ES-I3 (cell line): Measurements from ENCODE around the gene COG5.
"Not testable (repeated sequence)": the region's sequence is repeated elsewhere in the genome, so short reads cannot be mapped to it uniquely, and the experiment has no call there.

Experiments used
- H3K36me3 ChIP-seq: 2 replicates; pipeline ENCODE4 v1.6.1; 2013; ENCODE audit warnings: mild to moderate bottlenecking, low read length, control low read depth, moderate library complexity; ENCODE audit not compliant: insufficient read depth
- H3K4me1 ChIP-seq: 2 replicates; pipeline ENCODE4 v1.6.1; 2013; ENCODE audit warnings: mild to moderate bottlenecking, control low read depth, low read length; ENCODE audit not compliant: insufficient read depth
- H3K9ac ChIP-seq: 2 replicates; pipeline ENCODE4 v1.6.1; 2013; ENCODE audit warnings: low read depth, mild to moderate bottlenecking, low read length, moderate library complexity
- H3K9me3 ChIP-seq: 2 replicates; pipeline ENCODE4 v1.6.1; 2013; ENCODE audit warnings: mild to moderate bottlenecking, low read length, moderate library complexity; ENCODE audit not compliant: control insufficient read depth, insufficient read depth

The COG5 gene

DNA sequence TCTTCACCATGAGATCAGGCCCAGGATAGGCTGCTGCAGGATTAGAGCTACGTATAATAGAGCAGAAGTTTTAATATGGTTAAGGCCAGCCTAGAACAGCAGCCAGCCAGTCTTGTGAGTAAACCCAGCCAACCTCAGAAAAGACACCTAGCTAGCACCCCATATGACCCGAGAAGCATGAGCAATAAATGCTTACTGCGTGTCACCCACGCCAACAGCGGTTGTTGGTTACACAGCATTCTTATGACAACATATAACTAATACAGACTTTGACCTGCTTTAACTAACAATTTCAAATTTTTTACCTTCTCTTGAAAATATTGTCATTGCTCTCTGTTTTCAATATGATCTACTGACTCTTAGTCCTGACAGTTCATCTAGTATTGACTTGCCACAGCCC is 289.2 kb downstream of the COG5 start:
- H3K36me3 ChIP-seq = no peaks in the 10 kb centered on the region
- H3K4me1 ChIP-seq = no peaks in the 10 kb centered on the region
- no peak overlapping the region for H3K9ac ChIP-seq
- H3K9me3 ChIP-seq = no peaks in the 10 kb centered on the region

DNA sequence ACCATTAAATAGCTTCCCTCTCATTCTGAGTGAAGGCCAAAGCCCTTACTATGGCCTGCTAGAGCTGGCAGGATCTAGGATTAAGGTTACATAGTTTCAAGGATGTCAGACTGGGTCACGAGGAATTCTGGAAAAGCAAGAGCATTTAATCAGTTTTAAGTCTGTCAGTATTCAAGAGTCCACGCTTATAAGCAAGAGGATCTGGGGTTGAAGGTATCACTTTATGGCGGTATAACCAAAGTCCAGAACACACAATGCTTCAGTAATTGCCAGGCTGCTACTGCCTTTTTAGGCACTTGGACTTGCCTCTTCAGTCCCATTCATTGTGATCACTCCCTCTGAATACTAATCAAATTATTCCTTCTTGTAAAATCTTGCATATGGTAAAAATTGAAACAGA is 293.9 kb downstream of the COG5 start:
- Histone ChIP-seq H3K9ac (no peak overlapping the region), H3K36me3 (no peaks in the 10 kb centered on the region), H3K4me1 (no peaks in the 10 kb centered on the region), H3K9me3 (no peaks in the 10 kb centered on the region)

DNA sequence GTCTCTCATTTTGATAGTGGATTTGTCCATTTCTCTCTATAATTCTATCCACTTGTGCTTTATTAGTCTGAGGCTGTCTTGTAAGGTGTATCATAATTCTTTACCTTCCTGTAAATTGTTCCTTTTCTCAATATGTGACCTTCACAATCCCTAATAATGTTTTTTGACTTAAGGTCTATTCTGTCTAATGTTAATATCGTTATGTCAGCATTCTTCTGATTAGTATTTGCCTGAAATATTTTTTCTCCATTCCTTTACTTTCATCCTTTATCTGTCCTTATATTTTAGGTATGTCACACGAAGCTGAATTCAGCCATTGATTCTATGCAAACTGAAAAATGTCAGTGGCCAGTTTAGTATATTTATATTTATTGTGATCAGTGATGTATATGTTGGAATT is 295.1 kb downstream of the COG5 start:
- Histone ChIP-seq H3K4me1 (no peaks in the 10 kb centered on the region), H3K9ac (no peak overlapping the region), H3K9me3 (no peaks in the 10 kb centered on the region), H3K36me3 (no peaks in the 10 kb centered on the region)

DNA sequence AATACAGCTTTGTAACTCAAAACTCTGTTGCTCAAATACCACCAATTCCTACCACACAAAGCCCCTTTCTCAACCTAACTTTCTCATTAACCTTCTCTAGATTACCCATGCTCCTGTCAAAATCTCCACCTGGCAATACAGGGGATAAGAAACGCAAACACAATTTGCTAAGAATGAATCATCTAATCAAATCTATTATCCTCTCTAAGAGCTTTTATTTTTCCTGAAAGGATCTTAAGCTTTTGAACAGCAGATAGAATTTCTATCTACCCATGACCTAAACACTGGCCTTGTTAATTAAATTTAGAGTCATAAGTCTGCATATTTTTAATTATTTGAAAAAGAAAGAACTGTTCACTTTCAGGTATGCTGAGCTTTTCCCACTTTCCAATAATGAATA is 296.6 kb downstream of the COG5 start:
- Histone ChIP-seq H3K9me3 (no peaks in the 10 kb centered on the region), H3K36me3 (no peaks in the 10 kb centered on the region), H3K4me1 (no peaks in the 10 kb centered on the region), H3K9ac (no peak overlapping the region)

DNA sequence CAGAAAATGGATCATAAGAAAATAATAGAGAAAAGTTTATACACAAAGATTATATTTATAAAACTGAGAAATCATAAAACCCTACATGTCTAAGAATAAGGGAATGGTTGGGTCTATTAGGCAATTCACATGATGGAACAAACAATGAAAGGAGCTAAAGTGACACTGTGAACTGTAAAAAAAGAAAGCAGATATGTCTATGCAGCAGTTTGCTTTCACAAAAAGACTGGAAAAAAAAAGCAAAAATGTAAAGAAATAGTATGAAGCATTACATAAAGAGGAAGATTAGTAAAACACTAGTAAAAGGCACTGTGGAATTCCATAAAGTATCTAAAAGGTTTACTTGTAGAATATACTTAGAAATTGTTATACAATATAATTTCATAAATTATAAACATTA is 299.0 kb downstream of the COG5 start:
- no peaks in the 10 kb centered on the region for H3K9me3 ChIP-seq
- H3K4me1 ChIP-seq = no peaks in the 10 kb centered on the region
- no peak overlapping the region for H3K9ac ChIP-seq
- no peaks in the 10 kb centered on the region for H3K36me3 ChIP-seq

DNA sequence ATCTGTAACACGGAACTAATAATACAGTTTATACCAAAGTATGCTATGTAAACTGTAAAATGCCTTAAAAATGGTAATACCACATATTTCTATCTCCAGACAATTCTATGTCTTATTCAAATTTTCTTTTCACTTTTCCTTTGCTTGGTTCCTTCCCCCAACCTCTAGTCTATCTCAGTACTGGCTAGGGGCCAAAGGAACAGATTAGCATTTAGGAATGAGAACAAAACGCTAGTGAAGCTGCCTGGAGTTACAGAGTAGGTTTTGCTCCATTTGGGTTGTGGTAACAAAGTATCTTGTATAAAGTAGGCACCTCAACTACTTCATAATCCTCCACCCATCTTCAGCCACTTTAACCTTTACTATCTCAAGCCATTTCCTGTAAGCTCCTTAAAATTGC is 300.9 kb downstream of the COG5 start:
- Histone ChIP-seq H3K9me3 (no peaks in the 10 kb centered on the region), H3K9ac (no peak overlapping the region), H3K36me3 (no peaks in the 10 kb centered on the region), H3K4me1 (no peaks in the 10 kb centered on the region)

DNA sequence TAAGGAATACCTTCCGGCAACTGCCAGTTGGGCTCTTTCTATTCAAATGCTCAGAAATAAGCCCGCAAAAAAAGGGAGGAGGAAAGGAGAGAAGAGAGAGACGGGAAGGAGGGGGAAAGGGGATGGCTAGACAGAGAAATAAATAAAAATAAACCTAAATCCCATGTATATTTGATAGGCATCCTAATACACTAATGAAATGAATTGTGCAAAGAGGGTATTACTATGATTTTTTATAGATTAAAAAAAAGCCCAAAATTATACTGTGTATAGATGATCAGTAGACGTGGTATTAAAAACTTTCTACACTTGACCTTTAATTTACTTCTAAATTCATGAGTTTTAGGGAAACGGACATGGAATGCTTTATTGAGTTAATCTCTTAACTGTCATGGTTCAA is 305.0 kb downstream of the COG5 start:
- Histone ChIP-seq H3K9ac (no peak overlapping the region), H3K9me3 (no peaks in the 10 kb centered on the region), H3K4me1 (no peaks in the 10 kb centered on the region), H3K36me3 (no peaks in the 10 kb centered on the region)

DNA sequence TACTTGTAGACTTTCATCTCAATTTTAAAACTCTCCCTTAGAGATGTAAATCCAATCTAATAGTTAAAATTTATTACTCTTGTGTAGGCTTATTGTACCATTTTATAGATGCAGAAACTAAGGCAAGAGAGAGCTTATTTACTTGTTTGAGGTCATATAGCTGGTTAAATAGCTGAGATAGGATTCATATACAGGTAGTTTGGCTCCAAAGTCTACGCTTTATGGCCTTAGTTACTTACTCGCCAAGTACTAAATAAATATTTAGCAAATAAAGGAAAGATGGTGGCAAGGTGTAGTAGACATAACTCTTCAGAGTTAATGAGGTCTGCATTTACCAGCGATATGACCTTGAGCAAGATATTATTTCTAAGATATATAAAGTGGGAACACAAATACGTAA is 308.1 kb downstream of the COG5 start:
- no peak overlapping the region for H3K9ac ChIP-seq
- no peaks in the 10 kb centered on the region for H3K4me1 ChIP-seq
- no peaks in the 10 kb centered on the region for H3K36me3 ChIP-seq
- H3K9me3 ChIP-seq = no peaks in the 10 kb centered on the region

DNA sequence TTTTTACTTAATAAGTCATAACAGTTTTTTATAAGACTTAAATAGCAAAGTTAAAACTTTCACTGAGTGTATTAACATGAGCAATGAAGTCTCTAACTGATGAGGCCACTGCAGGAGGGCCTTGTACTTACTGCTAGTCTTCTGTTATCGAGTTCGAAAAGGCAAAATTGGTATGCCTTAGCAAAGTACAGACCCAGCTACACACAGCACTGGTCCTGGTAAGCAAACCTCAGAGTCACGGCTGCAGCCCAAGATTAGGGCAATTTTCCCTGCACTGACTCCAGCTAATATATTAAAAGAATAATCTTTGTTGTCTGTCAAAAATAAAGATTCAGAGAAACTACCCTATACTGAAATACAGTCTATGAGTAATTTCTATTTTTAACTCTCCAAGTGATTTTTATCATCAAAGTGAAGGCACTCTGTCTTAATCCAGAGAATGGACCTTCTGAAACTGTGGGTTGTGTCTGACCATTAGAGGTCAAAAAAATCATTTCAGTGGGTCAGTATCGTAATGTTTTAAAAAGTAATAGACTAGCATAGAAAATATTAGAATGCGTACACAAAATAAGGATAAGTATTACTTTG is 309.2 kb downstream of the COG5 start:
- Histone ChIP-seq H3K9ac (no peak overlapping the region), H3K36me3 (no peaks in the 10 kb centered on the region), H3K4me1 (no peaks in the 10 kb centered on the region), H3K9me3 (no peaks in the 10 kb centered on the region)

DNA sequence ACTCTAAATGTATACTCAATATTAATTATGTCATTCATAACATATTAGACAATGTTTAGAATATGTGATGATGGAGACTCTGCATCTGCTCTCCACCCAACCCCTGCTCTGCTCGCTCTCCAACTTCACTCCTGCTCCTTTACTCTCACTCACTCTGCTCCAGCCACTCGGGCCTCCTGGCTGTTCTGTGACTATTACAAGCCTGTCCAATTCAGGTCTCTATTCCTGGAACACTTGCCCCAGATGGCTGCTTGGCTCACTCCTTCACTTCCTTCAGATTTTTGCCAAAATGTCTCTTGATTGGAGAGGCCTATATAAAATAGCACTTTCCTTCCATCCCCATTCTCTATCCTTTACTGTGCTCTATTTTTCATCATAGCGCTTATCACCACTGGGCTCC is 310.1 kb downstream of the COG5 start:
- Histone ChIP-seq H3K4me1 (no peaks in the 10 kb centered on the region), H3K9ac (no peak overlapping the region), H3K9me3 (no peaks in the 10 kb centered on the region), H3K36me3 (no peaks in the 10 kb centered on the region)

DNA sequence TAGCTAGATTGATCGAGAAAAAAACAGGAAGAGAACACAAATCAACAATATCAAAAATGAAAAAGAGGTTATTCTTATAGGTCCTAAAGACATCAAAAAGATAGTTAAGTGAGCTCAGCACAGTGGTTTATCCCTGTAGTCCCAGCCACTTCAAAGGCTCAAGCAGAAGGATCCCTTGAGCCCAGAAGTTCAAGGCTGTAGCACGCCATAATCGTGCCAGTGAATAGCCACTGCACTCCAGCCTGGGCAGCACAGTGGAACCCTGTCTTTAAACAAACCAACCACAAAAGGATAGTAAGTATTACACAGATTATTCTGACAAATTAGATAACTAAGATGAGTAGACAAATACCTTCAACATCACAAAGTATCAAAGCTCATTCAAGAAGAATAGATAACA is 311.8 kb downstream of the COG5 start:
- H3K9ac ChIP-seq = no peak overlapping the region
- H3K36me3 ChIP-seq = no peaks in the 10 kb centered on the region
- H3K9me3 ChIP-seq = no peaks in the 10 kb centered on the region
- no peaks in the 10 kb centered on the region for H3K4me1 ChIP-seq

DNA sequence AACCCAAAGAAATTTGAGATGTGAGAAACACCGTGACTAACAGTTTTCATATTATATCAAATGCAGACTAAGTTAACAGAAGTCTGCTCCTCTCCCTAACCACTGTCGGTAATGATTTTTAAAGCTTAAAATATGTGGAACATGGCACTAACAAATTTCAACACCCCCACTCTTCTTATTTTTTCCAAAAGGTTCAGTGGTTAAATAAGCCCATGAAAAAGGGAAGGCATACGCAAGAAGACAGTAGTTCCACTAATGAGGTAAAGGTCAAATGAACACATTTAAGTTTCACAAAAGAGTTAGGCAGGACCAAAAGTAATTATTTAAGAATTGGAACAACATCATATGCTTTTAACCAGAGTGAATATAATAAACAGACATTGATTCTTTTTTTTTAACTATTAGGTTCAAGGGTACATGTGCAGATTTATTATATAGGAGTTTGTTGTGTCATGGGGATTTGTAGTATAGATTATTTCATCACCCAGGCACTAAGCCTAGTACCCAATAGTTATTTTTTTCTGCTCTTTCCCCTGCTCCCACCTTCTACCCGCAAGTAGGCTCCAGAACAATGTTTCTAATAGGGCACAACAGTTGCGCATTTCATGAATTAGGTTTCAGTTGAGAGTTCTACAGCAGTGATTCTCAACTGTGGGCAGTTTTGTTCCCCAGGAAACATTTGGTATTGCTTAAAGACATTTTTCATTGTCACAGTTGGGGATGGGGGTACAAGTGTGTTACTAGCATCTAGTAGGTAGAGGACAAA is 315.0 kb downstream of the COG5 start:
- H3K4me1 ChIP-seq = no peaks in the 10 kb centered on the region
- no peaks in the 10 kb centered on the region; the same call in 1 of the 2 replicates for H3K9me3 ChIP-seq
- H3K9ac ChIP-seq = no peak overlapping the region
- no peaks in the 10 kb centered on the region for H3K36me3 ChIP-seq

DNA sequence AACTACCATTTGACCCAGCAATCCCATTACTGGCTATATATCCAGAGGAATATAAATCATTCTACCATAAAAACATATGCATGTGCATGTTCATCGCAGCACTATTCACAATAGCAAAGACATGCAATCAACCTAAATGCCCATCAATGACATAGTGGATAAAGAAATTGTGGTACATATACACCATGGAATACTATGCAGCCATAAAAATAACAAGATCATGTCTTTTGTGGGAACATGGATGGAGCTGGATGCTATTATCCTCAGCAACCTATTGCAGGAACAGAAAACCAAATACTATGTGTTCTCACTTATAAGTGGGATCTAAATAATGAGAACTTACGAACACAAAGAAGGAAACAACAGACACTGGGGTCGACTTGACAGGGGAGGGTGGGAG is 316.9 kb downstream of the COG5 start:
- not testable (repeated sequence) for H3K36me3 ChIP-seq, H3K4me1 ChIP-seq, H3K9me3 ChIP-seq, H3K9ac ChIP-seq

DNA sequence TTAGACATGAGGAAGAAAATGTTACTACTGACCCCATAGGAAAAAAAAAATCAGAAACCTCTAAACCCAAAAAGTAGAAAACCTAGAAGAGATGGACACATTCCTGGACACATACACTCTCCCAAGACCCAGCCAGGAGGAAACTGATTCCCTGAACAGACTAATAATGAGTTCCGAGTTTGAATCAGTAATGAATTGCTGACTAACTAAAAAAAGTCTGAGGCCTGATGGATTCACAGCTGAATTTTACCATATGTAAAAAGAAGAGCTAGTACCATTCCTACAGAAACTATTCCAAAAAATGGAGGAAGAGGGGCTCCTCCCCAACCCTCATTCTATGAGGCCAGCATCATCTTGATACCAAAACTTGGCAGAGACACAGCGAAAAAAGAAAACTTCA is 319.1 kb downstream of the COG5 start:
- no peaks in the 10 kb centered on the region for H3K4me1 ChIP-seq
- H3K9ac ChIP-seq = no peak overlapping the region
- H3K9me3 ChIP-seq = no peaks in the 10 kb centered on the region; the same call in 1 of the 2 replicates
- H3K36me3 ChIP-seq = no peaks in the 10 kb centered on the region; the same call in 1 of the 2 replicates

DNA sequence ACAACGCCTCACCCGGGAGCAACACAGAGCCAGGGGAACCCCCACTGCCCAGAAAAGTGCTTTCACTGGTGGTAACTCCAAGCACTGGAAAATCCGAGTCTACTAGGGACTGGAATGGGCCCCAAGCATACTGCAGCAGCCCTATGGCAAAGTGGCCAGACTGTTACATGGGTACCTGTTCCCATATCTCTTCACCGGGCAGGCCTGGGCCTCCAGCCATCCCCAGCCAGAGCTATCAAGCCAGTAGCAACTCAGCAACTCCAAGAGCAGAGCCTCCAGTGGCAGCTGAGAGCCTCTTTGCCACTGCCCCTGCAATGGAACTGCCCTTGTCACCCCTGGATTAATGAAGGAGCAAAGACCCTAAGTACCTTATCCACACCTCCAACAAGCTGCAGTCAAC is 321.5 kb downstream of the COG5 start:
- no peaks in the 10 kb centered on the region; the same call in 1 of the 2 replicates for H3K36me3 ChIP-seq
- H3K9me3 ChIP-seq = no peaks in the 10 kb centered on the region; the same call in 1 of the 2 replicates
- no peaks in the 10 kb centered on the region for H3K4me1 ChIP-seq
- H3K9ac ChIP-seq = no peak overlapping the region
